SK-N-SH (cell line): ENCODE results near the gene RAI14.

Source experiments
- CHD2 ChIP-seq: fragments of 150-350 bp; IDR thresholded peaks from 2 replicates; pipeline ENCODE4 v1.6.1; 2018; ENCODE audit warnings: low read length; ENCODE audit not compliant: partially characterized antibody
- CTCF ChIP-seq: fragments of 200-600 bp; sonication (generic); IDR thresholded peaks from 2 replicates; pipeline ENCODE4 v1.6.1; 2017; ENCODE audit warnings: antibody characterized with exemption, mild to moderate bottlenecking, moderate library complexity
- EZH2phosphoT487 ChIP-seq: fragments of 200-600 bp; sonication (generic); IDR thresholded peaks from 2 replicates; pipeline ENCODE4 v1.6.1; 2017; ENCODE audit warnings: low read depth, mixed run types, mild to moderate bottlenecking, antibody characterized with exemption, moderate library complexity, borderline replicate concordance
- MAX ChIP-seq: IDR thresholded peaks from 2 replicates; pipeline ENCODE4 v1.4.0; 2012; ENCODE audit warnings: low read depth
- PBX3 ChIP-seq: IDR thresholded peaks from 2 replicates; pipeline ENCODE4; 2012
- POLR2AphosphoS5 ChIP-seq: IDR thresholded peaks from 2 replicates; pipeline ENCODE4 v1.6.1; 2012; ENCODE audit warnings: low read depth, low read length
- RAD21 ChIP-seq: IDR thresholded peaks from 2 replicates; pipeline ENCODE4 v1.6.1; 2012; ENCODE audit warnings: mild to moderate bottlenecking, low read length
- TAF1 ChIP-seq: IDR thresholded peaks from 2 replicates; pipeline ENCODE4 v1.6.1; 2012; ENCODE audit warnings: low read depth, mild to moderate bottlenecking, low read length, moderate library complexity, borderline replicate concordance
- TEAD4 ChIP-seq: IDR thresholded peaks from 2 replicates; pipeline ENCODE4 v1.4.0; 2012; ENCODE audit warnings: mild to moderate bottlenecking, borderline replicate concordance; ENCODE audit not compliant: insufficient read depth
- USF1 ChIP-seq: IDR thresholded peaks from 2 replicates; pipeline ENCODE4 v1.4.0; 2012; ENCODE audit warnings: low read depth, borderline replicate concordance
- YY1 ChIP-seq: IDR thresholded peaks from 2 replicates; pipeline ENCODE4 v1.4.0; 2012; ENCODE audit warnings: low read depth, mild to moderate bottlenecking
- TF ChIP-seq, protein P1 (sequence below): fragments of 150-350 bp; IDR thresholded peaks from 2 replicates; pipeline ENCODE4 v1.6.1; 2016; ENCODE audit warnings: mild to moderate bottlenecking, low read depth, low read length

GRCh38 chr5:34660444-34660843, 4.3 kb downstream of the RAI14 start:
- TF ChIP-seq TAF1 (no peak), RAD21 (no peak), USF1 (no peak), YY1 (no peak), TEAD4 (no peak), CTCF (no peak), EZH2phosphoT487 (no peak), POLR2AphosphoS5 (no peak), CHD2 (no peak), PBX3 (no peak), MAX (no peak)
- TF ChIP-seq, protein P1, sequence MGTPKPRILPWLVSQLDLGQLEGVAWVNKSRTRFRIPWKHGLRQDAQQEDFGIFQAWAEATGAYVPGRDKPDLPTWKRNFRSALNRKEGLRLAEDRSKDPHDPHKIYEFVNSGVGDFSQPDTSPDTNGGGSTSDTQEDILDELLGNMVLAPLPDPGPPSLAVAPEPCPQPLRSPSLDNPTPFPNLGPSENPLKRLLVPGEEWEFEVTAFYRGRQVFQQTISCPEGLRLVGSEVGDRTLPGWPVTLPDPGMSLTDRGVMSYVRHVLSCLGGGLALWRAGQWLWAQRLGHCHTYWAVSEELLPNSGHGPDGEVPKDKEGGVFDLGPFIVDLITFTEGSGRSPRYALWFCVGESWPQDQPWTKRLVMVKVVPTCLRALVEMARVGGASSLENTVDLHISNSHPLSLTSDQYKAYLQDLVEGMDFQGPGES, result no peak
